Left forelimb (tissue), 1 donor: ENCODE data around the gene RGS11.
"Not testable (repeated sequence)": the region's sequence is repeated elsewhere in the genome, so short reads cannot be mapped to it uniquely, and the experiment has no call there.

Experiments used
- DNase-seq: peaks from one replicate; pipeline ENCODE4 v3.0.0-alpha.2; 2018; ENCODE audit warnings: low spot score

Gene RGS11

DNA sequence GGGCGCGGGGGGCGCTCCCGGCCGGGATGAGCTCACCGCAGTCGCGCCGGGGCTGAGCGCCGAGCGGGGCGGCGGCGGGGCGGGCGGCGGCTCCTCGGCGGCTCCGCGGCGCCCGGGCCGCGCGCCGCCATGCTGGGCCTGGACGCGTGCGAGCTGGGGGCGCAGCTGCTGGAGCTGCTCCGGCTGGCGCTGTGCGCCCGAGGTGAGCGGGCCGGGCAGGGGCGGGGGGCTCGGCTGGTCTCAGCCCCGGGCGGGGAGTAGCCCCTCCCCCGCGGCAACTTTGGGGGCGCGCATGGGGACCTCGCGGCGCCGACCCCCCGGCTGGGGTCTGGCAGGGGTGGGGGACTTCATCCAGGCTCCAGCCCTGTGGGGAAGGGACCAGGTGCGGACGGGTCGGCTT, 4.8 kb upstream of the RGS11 start, which contains the start of gene ARHGDIG:
Gene ARHGDIG (plus strand): TSS at position 40 of the 400 bp plus-strand sequence. CDS start 90 bp downstream, at position 130.
- no peak for DNase-seq

DNA sequence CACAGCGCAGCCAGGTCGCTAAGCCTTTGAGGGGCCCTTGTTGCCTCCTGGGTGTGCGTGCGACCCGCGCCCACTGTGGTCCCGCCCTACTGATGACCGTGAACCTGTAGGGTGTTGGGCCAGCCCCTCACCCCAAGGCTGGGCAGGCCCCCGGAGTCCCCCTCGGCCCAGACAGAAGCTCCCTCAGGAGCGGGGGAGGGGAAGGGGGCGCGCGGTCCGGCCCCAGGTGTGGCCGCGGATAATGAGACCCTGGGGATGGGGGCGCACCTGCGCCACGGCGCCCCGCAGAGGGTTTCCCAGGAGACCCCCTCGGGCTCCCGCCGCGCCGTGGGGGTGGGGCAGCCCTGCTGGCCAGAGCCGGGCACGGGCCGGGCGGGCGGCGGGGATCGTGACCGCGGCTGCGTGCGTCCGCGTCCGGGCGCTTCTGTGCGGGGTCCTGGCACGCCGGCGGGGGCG, 4.3 kb upstream of the RGS11 start:
- DNase-seq = no peak

DNA sequence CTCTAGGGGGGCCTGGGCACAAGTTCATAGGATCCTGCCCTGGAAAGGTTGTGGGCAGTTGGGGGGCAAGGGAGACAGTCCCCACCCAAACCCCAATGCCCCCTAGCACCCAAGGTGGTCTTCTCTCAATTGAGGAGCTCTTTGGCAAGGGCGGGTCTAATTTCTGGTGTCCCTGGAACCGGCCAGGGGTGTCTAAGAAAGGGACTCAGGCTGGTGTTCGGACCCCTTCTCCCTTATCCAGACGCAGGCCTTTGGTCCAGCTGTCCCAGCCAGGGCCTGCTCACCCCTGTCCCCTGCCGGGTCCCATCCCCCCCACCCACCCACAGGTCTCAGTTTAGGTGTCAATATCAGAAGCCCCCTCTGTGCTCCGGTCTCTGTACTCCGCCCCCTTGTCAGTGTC, 3.8 kb upstream of the RGS11 start:
- no peak for DNase-seq

DNA sequence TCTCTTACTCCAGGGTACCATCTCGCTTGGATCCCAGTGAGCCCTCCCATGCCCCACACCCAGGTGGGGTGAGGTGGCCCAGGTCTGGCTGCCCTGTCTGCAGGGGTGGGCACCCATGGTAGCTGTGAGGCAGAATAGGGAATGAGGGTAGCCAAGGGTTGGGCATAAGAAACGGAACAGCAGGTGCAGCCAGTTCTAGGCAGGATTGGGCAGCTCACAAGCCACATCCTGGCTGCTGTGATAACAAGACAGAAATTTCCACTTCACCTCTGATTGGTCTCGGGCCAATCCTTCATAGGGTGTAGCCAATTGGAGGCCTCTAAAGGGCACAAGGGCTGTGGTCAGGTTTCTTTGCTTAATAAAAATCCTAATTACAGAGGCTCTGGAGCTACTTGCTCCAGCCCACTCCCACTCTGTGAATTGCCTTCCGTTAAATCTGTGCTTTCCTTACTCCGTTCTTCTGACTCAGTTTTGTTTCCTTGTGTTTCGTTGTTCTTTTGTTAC, 3.2 kb upstream of the RGS11 start:
- DNase-seq = no peak

DNA sequence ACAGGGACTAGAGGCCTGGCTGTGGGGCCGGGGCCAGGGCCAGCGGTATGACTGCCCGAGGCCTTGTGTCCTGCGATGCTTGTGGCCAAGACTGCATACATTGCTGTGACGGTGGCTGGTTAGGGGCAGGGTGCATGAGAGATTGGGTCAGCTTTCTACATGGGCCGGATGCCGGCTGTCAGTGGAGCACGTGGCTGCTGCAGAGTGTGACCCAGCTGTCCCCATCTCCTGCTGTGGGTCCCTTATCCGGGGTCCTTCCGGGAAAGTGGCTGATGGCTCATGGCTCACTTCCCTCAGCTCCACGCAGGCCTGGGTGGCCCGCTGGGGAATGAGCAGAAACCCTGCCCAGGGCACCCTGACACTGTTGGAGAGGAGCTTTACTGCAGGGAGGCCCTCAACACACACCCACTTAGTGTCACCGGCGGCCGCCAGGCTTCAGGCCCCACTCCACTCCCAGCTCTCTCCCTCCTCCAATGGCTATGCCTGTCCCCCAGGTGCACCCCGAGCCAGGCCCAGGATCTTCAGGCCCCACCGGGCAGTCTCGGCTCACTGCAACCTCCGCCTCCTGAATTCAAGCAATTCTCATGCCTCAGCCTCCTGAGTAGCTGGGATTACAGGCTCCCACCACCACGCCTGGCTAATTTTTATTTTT, 808 bp upstream of the RGS11 start:
- DNase-seq = no peak

- DNase-seq = no peak
Observed at GRCh38 chr16:275041-275641, 603 bp downstream of the RGS11 start.

DNA sequence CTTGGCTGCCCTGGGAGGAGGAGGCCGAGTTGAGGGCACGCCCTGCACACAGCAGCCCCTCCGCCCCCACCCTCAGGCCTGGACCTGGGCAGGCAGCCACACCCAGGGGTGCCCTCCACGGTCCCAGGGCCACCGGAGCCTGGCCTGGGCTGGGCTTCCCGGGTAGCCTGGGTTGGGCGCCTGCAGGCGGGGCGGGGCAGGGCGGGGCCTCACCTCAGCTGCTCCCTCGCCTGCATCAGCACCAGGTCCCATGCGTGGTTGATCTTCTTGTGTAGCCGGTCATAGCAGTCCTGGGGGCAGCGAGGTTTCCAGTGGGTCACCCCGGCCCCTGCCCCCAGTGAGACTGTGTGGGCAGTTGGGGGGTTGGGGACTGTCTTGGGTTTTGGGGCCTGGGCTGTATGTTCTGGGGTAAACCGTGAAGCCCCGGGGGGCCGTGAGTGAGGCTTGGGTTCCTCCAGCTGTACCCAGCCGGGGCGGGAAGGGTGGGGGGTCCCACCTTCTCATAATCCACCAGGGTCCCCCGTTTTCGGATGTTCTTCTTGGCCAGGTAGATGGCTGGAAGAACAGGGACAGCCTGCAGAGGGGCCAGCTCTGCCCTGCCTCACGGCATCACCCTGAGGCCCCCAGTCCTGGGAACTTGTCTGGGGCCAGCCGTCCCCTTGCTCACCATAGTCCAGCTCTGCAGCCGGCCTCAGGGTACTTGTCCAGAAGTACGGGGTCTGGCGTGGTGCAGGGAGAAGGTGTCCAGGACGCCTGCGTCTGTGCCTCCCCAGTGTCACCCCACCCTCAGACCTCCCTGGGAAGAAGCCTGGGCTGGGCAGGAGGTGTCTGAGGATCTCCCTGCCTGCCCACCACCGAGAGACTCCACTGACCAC, 2.0 kb downstream of the RGS11 start:
- DNase-seq = no peak

DNA sequence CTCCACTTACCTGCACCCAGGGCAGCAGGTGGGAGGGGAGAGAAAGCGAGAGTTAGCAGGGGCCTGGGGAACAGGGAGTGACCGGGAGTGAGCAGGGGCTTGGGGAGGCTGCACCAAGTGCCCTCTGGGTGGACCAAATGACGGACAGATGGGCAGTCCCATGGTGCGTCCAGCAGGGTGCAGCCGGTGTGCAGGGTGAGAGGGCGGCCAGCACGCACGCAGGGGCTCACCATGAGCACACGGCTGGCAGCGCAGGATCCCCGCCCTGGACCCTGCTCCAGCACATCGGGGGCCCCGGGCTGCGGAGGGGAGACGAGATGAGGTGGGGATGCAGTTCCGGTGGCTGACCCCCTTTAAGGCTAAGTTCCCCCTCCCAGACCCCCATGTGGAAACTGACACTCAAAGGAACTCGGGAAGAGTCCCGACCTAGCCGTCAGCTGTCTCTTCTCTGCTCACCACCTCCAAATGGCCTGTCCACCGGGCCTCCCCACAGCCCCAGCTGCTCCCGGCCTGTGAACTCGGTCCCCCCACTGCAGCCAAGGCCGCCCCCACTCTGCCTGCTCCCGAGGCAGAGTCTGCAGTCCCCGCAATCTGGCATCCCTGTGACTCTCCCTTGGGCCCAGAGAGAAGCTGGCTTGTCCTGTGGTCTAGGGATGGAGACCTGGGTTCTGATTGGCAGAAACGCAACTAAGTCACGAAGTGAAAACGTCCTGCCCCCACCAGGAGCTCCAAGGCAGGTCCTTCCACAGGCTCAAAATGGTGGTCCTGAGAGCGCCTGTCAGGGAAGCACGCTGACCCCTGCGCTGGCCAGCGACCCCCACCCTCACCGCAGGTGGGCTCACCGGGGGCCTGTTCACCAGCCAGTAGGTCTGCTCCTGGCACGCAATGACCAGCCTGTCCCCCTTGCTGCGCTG, 2.9 kb downstream of the RGS11 start:
- no peak for DNase-seq

- no peak for DNase-seq
Observed at GRCh38 chr16:270381-271255, 5.1 kb downstream of the RGS11 start.

DNA sequence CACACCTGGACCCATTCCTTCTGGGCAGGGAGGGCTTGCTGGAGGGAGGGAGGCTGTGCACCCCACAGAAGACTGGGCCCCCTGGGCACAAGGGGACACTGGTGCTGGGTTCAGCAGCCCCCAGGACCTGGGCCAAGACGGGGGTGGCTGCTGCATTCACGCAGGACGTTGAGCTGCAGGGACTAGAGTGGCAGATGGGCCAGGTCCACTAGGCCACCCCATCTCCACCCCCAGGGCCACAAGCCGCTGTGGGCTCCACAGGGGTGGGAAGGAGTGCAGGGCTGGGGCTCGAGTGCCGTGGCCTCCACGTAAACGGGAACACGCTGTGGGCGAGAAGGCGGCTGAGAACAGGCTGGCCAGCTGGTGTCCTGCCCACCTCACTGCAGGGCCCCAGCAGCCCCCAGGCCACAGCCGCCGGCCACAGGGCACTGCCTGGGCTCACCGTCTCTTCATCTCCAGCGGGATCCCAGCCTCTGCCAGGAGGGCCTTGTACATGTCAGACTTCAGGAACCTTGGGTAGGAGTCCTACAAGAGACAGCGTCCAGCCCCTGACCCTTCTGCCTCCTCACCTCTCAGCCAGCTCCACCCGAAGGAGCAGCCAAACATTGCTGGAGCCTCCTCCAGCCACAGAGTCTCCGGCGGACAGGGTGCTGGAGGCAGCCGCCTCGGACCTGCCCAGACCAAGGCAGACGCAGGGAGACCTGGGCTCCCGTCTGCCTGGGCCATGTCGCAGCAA, 6.5 kb downstream of the RGS11 start:
- no peak for DNase-seq

GRCh38 chr16:268141-269053, 7.3 kb downstream of the RGS11 start:
- DNase-seq = no peak

GRCh38 chr16:267562-267961, 8.2 kb downstream of the RGS11 start:
- DNase-seq = not testable (repeated sequence)

DNA sequence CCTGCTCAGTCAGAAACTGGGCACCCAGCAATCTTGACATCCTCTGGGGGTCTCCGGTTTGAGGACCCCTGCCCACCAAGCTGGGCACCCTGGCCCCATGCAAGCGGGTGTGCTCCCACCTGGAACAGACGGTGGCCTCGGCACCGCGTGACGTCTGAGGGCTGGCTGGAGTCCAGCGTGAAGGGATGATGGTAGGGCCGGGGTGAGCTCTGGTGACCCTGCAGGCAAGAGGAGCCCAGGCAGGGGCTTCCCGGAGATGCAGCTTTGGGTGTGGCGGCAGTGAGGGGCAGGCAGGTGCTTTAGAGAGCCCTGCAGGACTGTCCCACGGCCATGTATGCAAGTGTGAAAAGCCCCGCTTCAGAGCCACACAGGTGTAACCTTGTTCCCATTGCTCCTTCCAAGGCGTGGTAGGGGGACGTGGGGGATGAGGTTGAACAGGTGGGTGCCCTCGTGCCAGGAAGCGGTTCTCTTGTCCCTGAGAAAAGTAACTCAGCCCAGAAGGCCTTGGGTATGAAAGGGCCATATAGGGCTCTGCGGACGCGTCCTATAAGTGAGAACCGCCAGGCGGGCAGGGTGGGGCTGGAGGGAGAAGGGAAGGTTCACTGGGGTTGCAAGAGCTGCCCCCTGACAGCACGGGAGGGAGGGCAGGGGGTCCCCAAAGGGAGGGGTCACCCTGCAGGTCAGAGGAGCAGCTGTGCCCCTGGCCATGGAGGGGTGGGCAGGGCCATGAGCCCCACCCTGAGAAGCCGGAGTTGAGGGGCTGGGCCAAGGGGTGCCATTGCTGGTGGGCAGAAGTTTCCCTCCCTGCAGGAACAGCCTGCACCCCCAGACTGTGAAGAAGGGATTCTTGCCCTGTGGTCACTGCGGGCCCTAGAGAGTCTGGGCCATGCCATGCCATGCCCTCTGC, 9.2 kb downstream of the RGS11 start:
- DNase-seq = no peak

- no peak for DNase-seq
Observed at GRCh38 chr16:265711-266110, 10.0 kb downstream of the RGS11 start.

DNA sequence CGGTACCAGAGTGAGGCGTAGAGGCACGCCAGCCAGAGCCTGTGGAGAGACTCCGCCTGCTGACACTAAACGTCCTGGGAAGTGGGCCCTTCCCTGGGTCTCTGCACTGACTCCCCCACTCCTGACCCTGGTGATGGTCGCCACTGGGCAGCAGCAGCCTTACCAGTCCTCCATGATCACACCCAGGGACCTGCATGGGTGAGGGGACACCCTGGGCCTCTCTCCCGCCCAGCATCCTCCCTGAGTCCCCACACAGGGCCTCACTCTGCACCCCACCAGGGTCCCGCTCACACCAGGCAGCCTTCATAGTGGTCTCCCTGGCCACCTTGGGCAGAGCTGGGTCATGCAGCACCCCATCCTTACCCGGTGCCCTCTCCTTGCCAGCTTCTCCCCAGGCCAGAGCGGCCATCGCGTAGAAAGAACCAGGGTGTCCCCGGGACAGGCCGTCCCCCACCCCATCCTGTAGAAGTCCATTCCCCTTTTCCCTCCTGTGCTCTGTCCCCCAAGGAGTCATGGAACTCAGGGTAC, 10.7 kb downstream of the RGS11 start:
- no peak for DNase-seq

DNA sequence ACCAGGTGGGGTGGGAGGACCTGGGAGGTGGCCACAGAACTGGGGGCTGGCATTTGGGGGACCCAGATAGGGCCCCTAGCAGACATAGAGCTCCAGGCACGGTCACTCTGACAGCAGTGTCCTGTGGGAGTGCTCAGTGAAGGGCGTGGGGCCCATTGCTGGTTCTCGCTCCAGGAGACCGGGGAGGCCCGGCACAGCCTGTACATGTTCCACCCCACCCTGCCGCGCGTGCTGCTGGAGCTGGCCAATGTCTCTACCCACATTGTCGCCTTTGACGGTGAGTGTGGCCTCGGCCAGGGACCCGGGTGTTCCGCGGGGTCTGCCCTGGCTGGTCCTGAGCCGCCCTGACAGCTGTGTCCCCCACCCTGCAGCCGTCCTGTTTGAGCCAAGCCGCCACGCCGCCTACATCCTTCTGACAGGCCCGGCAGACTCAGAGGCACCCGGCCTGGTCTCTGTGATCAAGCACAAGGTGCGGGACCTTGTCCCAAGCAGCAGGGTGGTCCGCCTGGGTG, 11.2 kb downstream of the RGS11 start:
- DNase-seq = no peak

DNA sequence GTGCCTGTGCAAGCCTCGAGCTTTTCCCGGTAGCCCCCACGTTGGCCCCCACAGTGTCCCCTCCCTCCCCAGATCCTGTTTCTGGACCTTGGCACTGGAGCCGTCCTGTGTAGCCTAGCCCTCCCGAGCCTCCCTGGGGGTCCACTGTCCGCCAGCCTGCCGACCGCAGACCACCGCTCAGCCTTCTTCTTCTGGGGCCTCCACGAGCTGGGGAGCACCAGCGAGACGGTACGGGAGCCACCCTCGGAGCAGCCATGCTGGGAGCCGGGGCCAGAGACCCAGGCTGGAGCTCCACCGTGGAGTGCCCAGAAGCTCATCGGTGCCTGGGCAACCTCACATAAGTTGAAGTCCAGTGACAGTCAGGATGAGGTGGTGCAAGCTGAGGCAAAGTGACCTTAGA, 11.8 kb downstream of the RGS11 start:
- DNase-seq = no peak
